ENCODE results near the gene KLK10. TPM values are rescaled to one million over a fixed set of nuclear protein-coding genes. Genes with fewer than 3 reads are reported as not detected.
"Not testable (repeated sequence)": the region's sequence is repeated elsewhere in the genome, so short reads cannot be mapped to it uniquely, and the experiment has no call there.

KLK10 gene
- total RNA-seq, 2 experiments from 2014 or later = not detected

DNA sequence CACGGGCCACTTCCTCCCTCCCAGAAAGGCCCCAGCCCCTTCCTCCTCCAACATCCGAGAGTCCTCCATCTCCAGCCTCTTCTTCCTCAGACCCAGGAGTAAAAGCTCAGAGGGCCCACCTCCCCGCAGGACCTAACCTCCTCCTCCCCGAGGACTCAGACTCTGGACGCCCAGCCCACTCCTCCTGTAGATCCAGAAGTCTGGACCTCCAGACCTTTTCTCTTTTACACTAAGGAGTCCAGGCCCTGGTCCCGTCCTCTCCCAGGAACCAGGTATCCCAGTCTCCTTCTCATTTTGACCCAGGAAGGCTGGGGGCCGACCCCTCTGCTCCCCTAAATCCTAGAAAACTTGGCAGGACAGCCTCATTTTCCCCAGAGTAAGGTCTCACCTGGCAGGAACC lies 16.2 kb downstream of the KLK10 start:
- DNase-seq (no peak), ATAC-seq (no peak)
- no peaks in the 10 kb centered on the region for H3K4me1 Mint-ChIP-seq
- H3K27me3 Mint-ChIP-seq = peaks cover 20% of the 10 kb centered on the region
- H3K27ac Mint-ChIP-seq = no peak overlapping the region
- CTCF ChIA-PET = no interaction called here
- no peaks in the 10 kb centered on the region for H3K36me3 Mint-ChIP-seq
- no peaks in the 10 kb centered on the region for H3K9me3 Mint-ChIP-seq (ENCODE audit: low read depth)
- no peak overlapping the region for H3K4me3 Mint-ChIP-seq

DNA sequence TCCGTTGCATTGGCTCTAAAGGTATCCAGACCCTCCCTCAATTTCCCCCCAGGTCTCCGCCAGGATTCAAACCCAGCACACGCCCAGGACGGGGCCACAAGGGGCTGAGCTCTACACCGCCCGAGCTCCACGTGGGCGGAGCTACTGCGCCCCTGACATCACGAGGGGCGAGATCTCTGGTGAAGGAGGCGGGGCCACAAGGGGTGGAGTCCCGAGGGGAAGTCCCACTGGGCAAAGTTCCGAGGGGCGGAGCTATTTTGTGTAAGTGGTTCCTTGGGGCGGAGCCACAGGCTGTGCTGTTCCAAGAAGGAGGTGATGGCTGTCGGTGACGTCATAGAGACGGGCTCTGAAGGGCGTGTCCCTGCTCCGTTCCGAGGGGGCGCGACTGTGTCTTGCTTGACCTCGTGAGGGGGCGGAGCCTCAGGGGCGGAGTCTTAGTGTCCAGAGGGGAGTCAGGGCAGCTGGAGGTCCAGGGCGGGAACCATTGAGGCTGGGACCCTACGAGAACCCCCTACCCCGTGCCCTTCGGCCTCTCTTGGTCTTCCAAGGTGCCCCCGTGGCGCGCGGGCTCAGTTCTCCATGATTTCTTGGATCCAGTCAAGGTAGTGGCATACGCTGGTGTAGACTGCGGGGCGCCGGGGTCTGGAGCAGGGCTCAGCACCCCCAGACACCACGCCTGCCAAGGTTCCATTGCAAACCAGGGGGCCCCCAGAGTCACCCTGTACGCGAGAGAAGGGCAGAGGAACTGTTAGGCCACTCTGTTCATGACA lies 16.8 kb downstream of the KLK10 start:
- Mint-ChIP-seq H3K4me1 (no peaks in the 10 kb centered on the region), H3K36me3 (no peaks in the 10 kb centered on the region), H3K27me3 (peaks cover 23% of the 10 kb centered on the region), H3K27ac (no peak overlapping the region), H3K9me3 (ENCODE audit: low read depth) (no peaks in the 10 kb centered on the region), H3K4me3 (no peak overlapping the region)
- CTCF ChIA-PET = no interaction called here
- DNase-seq (peak; percentile 58), ATAC-seq (peak; percentile 55)

DNA sequence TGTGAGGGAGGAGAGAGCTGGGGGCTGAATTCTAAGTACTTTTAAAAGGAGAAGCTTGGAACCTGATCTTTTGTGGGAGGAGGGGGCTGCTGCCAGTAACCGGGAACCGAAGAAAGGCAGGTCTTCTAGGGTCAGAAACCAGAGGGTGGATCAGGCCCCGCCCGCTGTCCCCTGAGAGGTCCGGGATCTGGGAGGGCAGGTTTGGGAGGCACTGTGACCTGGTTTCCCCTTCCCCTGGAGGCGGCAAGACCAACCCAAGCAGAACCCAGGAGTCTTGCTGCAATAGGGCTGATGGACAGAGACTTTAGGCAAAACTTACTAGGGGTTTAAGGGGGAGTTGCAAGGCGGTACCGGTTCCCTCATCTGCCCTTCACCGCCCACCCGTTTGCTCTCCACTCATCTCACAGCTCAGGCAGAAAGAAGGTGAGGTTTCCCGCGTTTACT lies 17.4 kb downstream of the KLK10 start:
- ATAC-seq (no peak), DNase-seq (no peak)
- Mint-ChIP-seq H3K27me3 (peaks cover 23% of the 10 kb centered on the region), H3K4me3 (no peak overlapping the region), H3K27ac (no peak overlapping the region), H3K4me1 (no peaks in the 10 kb centered on the region), H3K9me3 (ENCODE audit: low read depth) (no peaks in the 10 kb centered on the region), H3K36me3 (no peaks in the 10 kb centered on the region)
- CTCF ChIA-PET = no interaction called here

- ATAC-seq (no peak), DNase-seq (no peak)
- H3K9me3 Mint-ChIP-seq (ENCODE audit: low read depth) = no peaks in the 10 kb centered on the region
- no peak within 1 kb of the TSS for H3K4me3 Mint-ChIP-seq
- peaks cover 23% of the 10 kb centered on the region for H3K27me3 Mint-ChIP-seq
- H3K27ac Mint-ChIP-seq = no peak within 1 kb of the TSS
- H3K36me3 Mint-ChIP-seq = no peaks in the 10 kb centered on the region
- H3K4me1 Mint-ChIP-seq = no peaks in the 10 kb centered on the region
- CTCF ChIA-PET = interaction anchor here (0.8 kb wide), 1 partner anchor 15 kb away, joined by 3 read pairs; no protein-coding TSS in a partner anchor
These were observed 18.0 kb downstream of the KLK10 start, which contains the start of gene KLK8 for GRCh38 chr19:51001515-51001914. Gene KLK8, minus strand, starts transcription at chr19:51001604. Its CDS starts 437 bp downstream, at chr19:51001167.

DNA sequence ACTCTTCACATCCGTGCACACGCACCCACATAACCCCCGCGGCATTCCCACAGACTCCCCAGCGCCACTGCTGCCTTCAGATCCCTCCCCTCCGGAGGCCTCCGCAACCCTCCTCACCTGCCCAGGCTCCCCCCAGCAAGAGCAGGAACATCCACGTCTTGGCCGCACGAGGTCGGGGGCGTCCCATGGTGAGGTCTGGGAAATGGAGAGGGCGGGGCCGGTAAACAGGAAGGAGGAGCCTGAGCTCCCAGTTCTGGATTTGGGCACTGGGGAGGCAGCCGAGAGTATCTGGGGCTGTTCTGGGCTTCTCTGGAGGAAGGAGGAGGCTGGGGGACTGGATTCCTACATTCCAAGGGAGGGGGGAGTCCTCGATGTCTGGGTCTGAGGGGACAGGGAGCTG lies 18.5 kb downstream of the KLK10 start:
- no peak for DNase-seq
- ATAC-seq = no peak
- no peaks in the 10 kb centered on the region for H3K4me1 Mint-ChIP-seq
- H3K27ac Mint-ChIP-seq = no peak overlapping the region
- no peaks in the 10 kb centered on the region for H3K36me3 Mint-ChIP-seq
- CTCF ChIA-PET = interaction anchor here (0.8 kb wide), 1 partner anchor 16 kb away, joined by 3 read pairs; no protein-coding TSS in a partner anchor
- H3K9me3 Mint-ChIP-seq (ENCODE audit: low read depth) = no peaks in the 10 kb centered on the region
- H3K27me3 Mint-ChIP-seq = peaks cover 19% of the 10 kb centered on the region
- H3K4me3 Mint-ChIP-seq = no peak overlapping the region

- DNase-seq = no peak
- no peaks in the 10 kb centered on the region for H3K36me3 Mint-ChIP-seq
- no peak for ATAC-seq
- no peak overlapping the region for H3K4me3 Mint-ChIP-seq
- H3K27me3 Mint-ChIP-seq = peaks cover 19% of the 10 kb centered on the region
- no peaks in the 10 kb centered on the region for H3K9me3 Mint-ChIP-seq (ENCODE audit: low read depth)
- no peaks in the 10 kb centered on the region for H3K4me1 Mint-ChIP-seq
- CTCF ChIA-PET = no interaction called here
- H3K27ac Mint-ChIP-seq = no peak overlapping the region
These were observed 19.1 kb downstream of the KLK10 start for GRCh38 chr19:51000426-51000825.

- DNase-seq (no peak), ATAC-seq (no peak)
- Mint-ChIP-seq H3K27ac (no peak overlapping the region), H3K27me3 (peaks cover 19% of the 10 kb centered on the region), H3K4me3 (no peak overlapping the region), H3K9me3 (ENCODE audit: low read depth) (peaks cover 2% of the 10 kb centered on the region), H3K36me3 (no peaks in the 10 kb centered on the region), H3K4me1 (no peaks in the 10 kb centered on the region)
- CTCF ChIA-PET = no interaction called here
These were observed 20.8 kb downstream of the KLK10 start for GRCh38 chr19:50998686-50999085.

DNA sequence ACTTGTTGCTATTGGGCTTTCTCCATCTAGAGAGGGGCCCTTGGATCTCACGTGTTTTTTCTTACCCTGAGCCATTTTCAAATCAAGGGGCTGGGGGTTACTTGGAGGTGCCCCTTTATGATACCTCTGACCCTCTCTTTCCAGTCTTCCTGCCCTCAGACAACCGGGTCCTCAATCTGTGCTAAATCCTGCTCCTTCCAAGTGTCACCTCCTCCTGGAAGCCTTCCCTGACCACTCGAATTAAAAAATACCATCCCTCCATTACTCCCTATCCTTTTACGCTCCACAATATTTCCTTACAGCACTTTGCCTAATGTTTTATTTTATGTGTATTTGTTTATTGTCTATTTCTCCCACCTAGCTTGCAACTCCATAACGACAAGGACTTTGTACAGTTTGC lies 21.4 kb downstream of the KLK10 start:
- peaks cover 19% of the 10 kb centered on the region for H3K27me3 Mint-ChIP-seq
- no peak for ATAC-seq

DNA sequence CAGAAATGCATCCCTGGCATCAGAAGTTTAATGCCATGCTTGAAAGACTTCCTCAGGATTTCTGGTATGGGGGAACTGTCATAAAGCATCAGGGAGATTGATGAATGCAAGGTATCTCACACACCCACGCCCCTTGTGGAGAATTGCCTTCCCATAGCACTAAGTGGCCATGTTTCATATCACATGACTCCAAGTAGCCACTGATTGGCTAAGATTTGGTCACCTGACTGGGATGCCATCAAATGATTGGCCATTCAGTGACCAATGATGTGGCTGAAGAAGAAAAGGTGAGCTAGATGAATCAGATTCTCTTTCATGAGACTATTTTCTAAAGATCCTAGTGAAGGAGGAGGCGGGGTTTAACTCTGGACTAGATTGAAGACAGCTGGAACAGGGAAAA lies 25.4 kb downstream of the KLK10 start:
- CTCF ChIA-PET = no interaction called here
- H3K9me3 Mint-ChIP-seq (ENCODE audit: low read depth) = peaks cover 2% of the 10 kb centered on the region
- no peaks in the 10 kb centered on the region for H3K36me3 Mint-ChIP-seq
- peaks cover 14% of the 10 kb centered on the region for H3K27me3 Mint-ChIP-seq
- H3K4me1 Mint-ChIP-seq = no peaks in the 10 kb centered on the region
- ATAC-seq (no peak), DNase-seq (no peak)
- H3K4me3 Mint-ChIP-seq = no peak overlapping the region
- H3K27ac Mint-ChIP-seq = no peak overlapping the region

More for the DNA sequence above, 21.4 kb downstream of the KLK10 start:
- H3K36me3 Mint-ChIP-seq = no peaks in the 10 kb centered on the region
- no peak overlapping the region for H3K4me3 Mint-ChIP-seq
- peaks cover 2% of the 10 kb centered on the region for H3K9me3 Mint-ChIP-seq (ENCODE audit: low read depth)
- no peak for DNase-seq
- no peaks in the 10 kb centered on the region for H3K4me1 Mint-ChIP-seq
- no peak overlapping the region for H3K27ac Mint-ChIP-seq
- CTCF ChIA-PET = no interaction called here

DNA sequence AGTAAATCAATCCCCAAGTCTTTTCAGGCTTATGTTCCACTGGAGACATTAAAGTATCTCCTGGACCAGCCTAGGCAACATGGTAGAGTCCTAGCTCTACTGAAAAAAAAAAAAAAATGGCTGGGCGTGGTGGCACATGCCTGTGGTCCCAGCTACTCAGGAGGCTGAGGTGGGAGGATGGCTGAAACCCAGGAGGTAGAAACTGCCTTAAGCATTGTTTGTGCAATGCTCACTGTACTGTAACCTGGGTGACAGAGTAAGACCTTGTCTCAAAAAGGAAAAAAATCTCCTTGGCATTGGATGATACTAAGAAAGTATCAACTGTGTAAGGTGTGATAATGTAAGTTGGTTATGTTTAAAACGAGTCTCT lies 26.9 kb downstream of the KLK10 start:
- CTCF ChIA-PET = interaction anchor here (0.6 kb wide), 1 partner anchor 455 kb away, joined by 3 read pairs; no protein-coding TSS in a partner anchor
- ATAC-seq (no peak), DNase-seq (no peak)
- H3K27me3 Mint-ChIP-seq = peaks cover 13% of the 10 kb centered on the region
- H3K4me3 Mint-ChIP-seq = no peak overlapping the region
- H3K27ac Mint-ChIP-seq = no peak overlapping the region
- H3K4me1 Mint-ChIP-seq = no peaks in the 10 kb centered on the region
- peaks cover 2% of the 10 kb centered on the region for H3K9me3 Mint-ChIP-seq (ENCODE audit: low read depth)
- H3K36me3 Mint-ChIP-seq = no peaks in the 10 kb centered on the region

GRCh38 chr19:50984416-50984815 lies 35.1 kb downstream of the KLK10 start:
- H3K27ac Mint-ChIP-seq; CTCF ChIA-PET; DNase-seq; H3K36me3 Mint-ChIP-seq; H3K4me3 Mint-ChIP-seq; H3K4me1 Mint-ChIP-seq; H3K9me3 Mint-ChIP-seq (ENCODE audit: low read depth); ATAC-seq: not testable (repeated sequence)
- peaks cover 23% of the 10 kb centered on the region for H3K27me3 Mint-ChIP-seq

GRCh38 chr19:50983625-50984292 lies 35.8 kb downstream of the KLK10 start, which contains the start of gene KLK7:
Gene KLK7, minus strand, starts transcription at chr19:50983917. Its CDS starts 1,518 bp downstream, at chr19:50982399.
- Mint-ChIP-seq H3K27me3 (peaks cover 22% of the 10 kb centered on the region), H3K9me3 (ENCODE audit: low read depth) (no peaks in the 10 kb centered on the region), H3K36me3 (no peaks in the 10 kb centered on the region), H3K27ac (no peak within 1 kb of the TSS), H3K4me1 (no peaks in the 10 kb centered on the region), H3K4me3 (no peak within 1 kb of the TSS)
- DNase-seq (no peak), ATAC-seq (no peak)
- CTCF ChIA-PET = no interaction called here

DNA sequence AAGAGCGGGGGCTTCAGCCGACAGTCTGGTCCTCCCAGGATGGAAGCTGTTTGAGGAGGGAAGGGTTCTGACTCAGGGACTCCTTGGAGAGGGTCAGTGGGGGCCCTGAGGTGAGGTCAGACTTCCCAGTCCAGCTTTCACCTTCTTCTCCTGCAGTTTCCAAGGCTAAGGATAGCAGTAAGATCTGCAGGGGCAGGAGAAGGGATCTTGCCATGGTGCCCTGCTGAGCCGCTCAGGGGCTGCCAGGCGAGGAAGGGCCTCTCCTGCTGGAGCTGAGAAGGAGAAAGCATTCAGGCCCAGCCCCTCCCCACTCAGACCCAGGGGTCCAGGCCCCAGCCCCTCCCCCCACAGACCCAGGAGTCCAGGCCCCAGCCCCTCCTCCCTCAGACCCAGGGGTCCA lies 37.3 kb downstream of the KLK10 start:
- no peaks in the 10 kb centered on the region for H3K9me3 Mint-ChIP-seq (ENCODE audit: low read depth)
- H3K4me1 Mint-ChIP-seq = no peaks in the 10 kb centered on the region
- CTCF ChIA-PET = no interaction called here
- no peak for DNase-seq
- no peak for ATAC-seq
- H3K36me3 Mint-ChIP-seq = no peaks in the 10 kb centered on the region
- no peak overlapping the region for H3K4me3 Mint-ChIP-seq
- H3K27ac Mint-ChIP-seq = no peak overlapping the region
- peaks cover 17% of the 10 kb centered on the region for H3K27me3 Mint-ChIP-seq

GRCh38 chr19:50981587-50982146 lies 37.8 kb downstream of the KLK10 start:
- no peaks in the 10 kb centered on the region for H3K9me3 Mint-ChIP-seq (ENCODE audit: low read depth)
- ATAC-seq (no peak), DNase-seq (no peak)
- peaks cover 15% of the 10 kb centered on the region for H3K27me3 Mint-ChIP-seq
- CTCF ChIA-PET = no interaction called here
- no peaks in the 10 kb centered on the region for H3K36me3 Mint-ChIP-seq
- H3K27ac Mint-ChIP-seq = no peak overlapping the region
- H3K4me3 Mint-ChIP-seq = no peak overlapping the region
- H3K4me1 Mint-ChIP-seq = no peaks in the 10 kb centered on the region
